Fibroblast of skin of back (primary cell): ENCODE results near the gene CDSN.
"Not testable (repeated sequence)": the region's sequence is repeated elsewhere in the genome, so short reads cannot be mapped to it uniquely, and the experiment has no call there.

Experiments
- DNase-seq: peaks from one replicate; pipeline ENCODE4 v3.0.0-alpha.2; 2013

Gene CDSN

GRCh38 chr6:31083742-31084354 lies 36.4 kb downstream of the CDSN start:
- DNase-seq: peak; percentile 84

GRCh38 chr6:31081872-31082271 lies 38.4 kb downstream of the CDSN start:
- DNase-seq: no peak

- peak; percentile 65 for DNase-seq
Observed at GRCh38 chr6:31079656-31080261, 40.5 kb downstream of the CDSN start.

GRCh38 chr6:31076611-31077010 lies 43.6 kb downstream of the CDSN start:
- DNase-seq: no peak

- peak; percentile 45 for DNase-seq
Observed at GRCh38 chr6:31075528-31075927, 44.7 kb downstream of the CDSN start.

GRCh38 chr6:31074401-31074800 lies 45.8 kb downstream of the CDSN start:
- no peak for DNase-seq

- DNase-seq: peak; percentile 75
Observed at GRCh38 chr6:31070711-31071197, 49.5 kb downstream of the CDSN start.

- peak; percentile 81 for DNase-seq
Observed at GRCh38 chr6:31068669-31069340, 51.4 kb downstream of the CDSN start.

- not testable (repeated sequence) for DNase-seq
Observed at GRCh38 chr6:31067891-31068668, 52.2 kb downstream of the CDSN start.

GRCh38 chr6:31067028-31067427 lies 53.2 kb downstream of the CDSN start:
- not testable (repeated sequence) for DNase-seq

GRCh38 chr6:31065556-31065955 lies 54.7 kb downstream of the CDSN start:
- DNase-seq: no peak
